HUES6 (cell line): ENCODE results near the gene SOCS2.

ENCODE experiments used
- H3K27ac ChIP-seq: 2 replicates; pipeline ENCODE4 v1.7.0; 2013; ENCODE audit warnings: low read depth, mild to moderate bottlenecking, low read length, inconsistent platforms
- H3K27me3 ChIP-seq: 2 replicates; pipeline ENCODE4 v1.6.1; 2013; ENCODE audit warnings: low read length; ENCODE audit not compliant: control insufficient read depth, insufficient read depth
- H3K36me3 ChIP-seq: 2 replicates; pipeline ENCODE4 v1.6.1; 2013; ENCODE audit warnings: low read length; ENCODE audit not compliant: control insufficient read depth, insufficient read depth
- H3K4me1 ChIP-seq: 2 replicates; pipeline ENCODE4 v1.6.1; 2013; ENCODE audit warnings: low read length; ENCODE audit not compliant: control insufficient read depth, insufficient read depth
- H3K4me3 ChIP-seq: 2 replicates; pipeline ENCODE4 v1.5.1; 2013; ENCODE audit warnings: low read depth, low read length
- H3K9ac ChIP-seq: one replicate; pipeline ENCODE4 v1.6.1; 2013; ENCODE audit warnings: mild to moderate bottlenecking, low read length
- H3K9me3 ChIP-seq: 2 replicates; pipeline ENCODE4 v1.6.1; 2013; ENCODE audit warnings: low read depth, low read length; ENCODE audit not compliant: control insufficient read depth, insufficient read depth

SOCS2 gene

GRCh38 chr12:93595351-93595750, 22.9 kb downstream of the SOCS2 start:
- H3K27me3 ChIP-seq: peaks cover 8% of the 10 kb centered on the region; the same call in 1 of the 2 replicates
- no peak overlapping the region for H3K27ac ChIP-seq
- H3K9me3 ChIP-seq: no peaks in the 10 kb centered on the region
- no peak overlapping the region for H3K9ac ChIP-seq
- no peaks in the 10 kb centered on the region for H3K36me3 ChIP-seq
- peaks cover 16% of the 10 kb centered on the region for H3K4me1 ChIP-seq
- no peak overlapping the region for H3K4me3 ChIP-seq

GRCh38 chr12:93597608-93598007, 25.1 kb downstream of the SOCS2 start:
- H3K27me3 ChIP-seq: no peaks in the 10 kb centered on the region
- H3K9me3 ChIP-seq: no peaks in the 10 kb centered on the region
- no peak overlapping the region for H3K4me3 ChIP-seq
- H3K9ac ChIP-seq: no peak overlapping the region
- H3K4me1 ChIP-seq: peaks cover 11% of the 10 kb centered on the region
- no peaks in the 10 kb centered on the region for H3K36me3 ChIP-seq
- H3K27ac ChIP-seq: no peak overlapping the region

- Histone ChIP-seq H3K4me3 (no peak overlapping the region), H3K27me3 (no peaks in the 10 kb centered on the region), H3K36me3 (no peaks in the 10 kb centered on the region), H3K9me3 (no peaks in the 10 kb centered on the region), H3K4me1 (peaks cover 5% of the 10 kb centered on the region; the same call in 1 of the 2 replicates), H3K9ac (no peak overlapping the region), H3K27ac (no peak overlapping the region)
Observed at GRCh38 chr12:93599192-93599591, 26.7 kb downstream of the SOCS2 start.

- Histone ChIP-seq H3K27ac (no peak overlapping the region), H3K36me3 (no peaks in the 10 kb centered on the region), H3K4me3 (no peak overlapping the region), H3K4me1 (no peaks in the 10 kb centered on the region), H3K9ac (no peak overlapping the region), H3K27me3 (no peaks in the 10 kb centered on the region), H3K9me3 (no peaks in the 10 kb centered on the region)
Observed at GRCh38 chr12:93601591-93601990, 29.1 kb downstream of the SOCS2 start.

- H3K4me1 ChIP-seq: no peaks in the 10 kb centered on the region
- no peak overlapping the region for H3K9ac ChIP-seq
- no peak overlapping the region for H3K27ac ChIP-seq
- H3K4me3 ChIP-seq: no peak overlapping the region
- H3K36me3 ChIP-seq: no peaks in the 10 kb centered on the region
- H3K9me3 ChIP-seq: no peaks in the 10 kb centered on the region
- H3K27me3 ChIP-seq: no peaks in the 10 kb centered on the region
Observed at GRCh38 chr12:93602897-93603668, 30.6 kb downstream of the SOCS2 start.

- H3K4me3 ChIP-seq: no peak overlapping the region
- no peaks in the 10 kb centered on the region for H3K9me3 ChIP-seq
- no peaks in the 10 kb centered on the region for H3K27me3 ChIP-seq
- no peak overlapping the region for H3K9ac ChIP-seq
- H3K36me3 ChIP-seq: no peaks in the 10 kb centered on the region
- H3K27ac ChIP-seq: no peak overlapping the region
- H3K4me1 ChIP-seq: no peaks in the 10 kb centered on the region
Observed at GRCh38 chr12:93603762-93604161, 31.3 kb downstream of the SOCS2 start.

- H3K27me3 ChIP-seq: no peaks in the 10 kb centered on the region
- H3K27ac ChIP-seq: no peak overlapping the region
- H3K9ac ChIP-seq: no peak overlapping the region
- H3K4me3 ChIP-seq: no peak overlapping the region
- H3K9me3 ChIP-seq: no peaks in the 10 kb centered on the region
- H3K36me3 ChIP-seq: no peaks in the 10 kb centered on the region
- peaks cover 17% of the 10 kb centered on the region for H3K4me1 ChIP-seq
Observed at GRCh38 chr12:93608313-93608712, 35.8 kb downstream of the SOCS2 start.

GRCh38 chr12:93609281-93610192, 37.1 kb downstream of the SOCS2 start:
- Histone ChIP-seq H3K27me3 (no peaks in the 10 kb centered on the region), H3K36me3 (no peaks in the 10 kb centered on the region), H3K9me3 (no peaks in the 10 kb centered on the region), H3K9ac (no peak overlapping the region), H3K27ac (no peak overlapping the region), H3K4me3 (no peak overlapping the region), H3K4me1 (peaks cover 23% of the 10 kb centered on the region)

- no peak overlapping the region for H3K27ac ChIP-seq
- no peaks in the 10 kb centered on the region for H3K27me3 ChIP-seq
- H3K4me1 ChIP-seq: peaks cover 43% of the 10 kb centered on the region
- H3K36me3 ChIP-seq: no peaks in the 10 kb centered on the region
- H3K4me3 ChIP-seq: no peak overlapping the region
- peaks cover 2% of the 10 kb centered on the region; the same call in 1 of the 2 replicates for H3K9me3 ChIP-seq
- H3K9ac ChIP-seq: no peak overlapping the region
Observed at GRCh38 chr12:93612776-93613175, 40.3 kb downstream of the SOCS2 start.

GRCh38 chr12:93614917-93615596, 42.6 kb downstream of the SOCS2 start:
- Histone ChIP-seq H3K4me3 (no peak overlapping the region), H3K36me3 (no peaks in the 10 kb centered on the region), H3K4me1 (peaks cover 44% of the 10 kb centered on the region), H3K27ac (no peak overlapping the region), H3K27me3 (no peaks in the 10 kb centered on the region), H3K9ac (no peak overlapping the region), H3K9me3 (peaks cover 5% of the 10 kb centered on the region; the same call in 1 of the 2 replicates)
